NCI-H1105 treated with DMSO at 0.1 percent for 48 hours (cell line): ENCODE results near the gene CELA2B.
"Not testable (repeated sequence)": the region's sequence is repeated elsewhere in the genome, so short reads cannot be mapped to it uniquely, and the experiment has no call there.

Experiments used
- DNase-seq: peaks from one replicate; lab custom pipeline; 2025; lab: John Stamatoyannopoulos, UW

CELA2B gene

DNA sequence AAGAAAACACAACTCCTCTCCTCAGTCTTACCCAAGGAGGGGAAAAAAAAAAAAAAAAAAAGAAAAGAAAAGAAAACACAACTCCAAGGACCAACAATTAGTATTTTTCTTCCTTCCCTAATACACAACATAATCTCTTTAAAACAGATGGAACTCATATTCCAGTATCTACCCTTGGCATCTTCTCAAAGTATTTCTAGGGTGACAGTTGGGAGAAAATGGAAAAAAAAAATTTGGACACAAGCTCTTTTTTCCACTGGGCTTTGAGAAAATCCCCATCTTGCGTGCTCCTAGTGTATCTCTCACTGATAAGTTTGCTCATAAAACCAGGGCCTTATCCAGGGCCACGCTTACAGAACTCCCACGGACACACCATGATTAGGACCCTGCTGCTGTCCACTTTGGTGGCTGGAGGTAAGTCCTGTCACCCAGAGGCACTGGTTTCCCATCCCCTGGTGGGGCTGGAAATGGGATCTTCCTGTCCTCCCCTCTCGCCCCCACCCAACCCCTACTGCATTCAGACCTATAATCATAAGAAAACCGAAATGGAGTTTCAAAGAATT lies at the start of gene CELA2B:
TSS of gene CELA2B (plus strand) at position 353 of the 563 bp plus-strand sequence. CDS start at position 375, 22 bp downstream.
- no peak for DNase-seq

DNA sequence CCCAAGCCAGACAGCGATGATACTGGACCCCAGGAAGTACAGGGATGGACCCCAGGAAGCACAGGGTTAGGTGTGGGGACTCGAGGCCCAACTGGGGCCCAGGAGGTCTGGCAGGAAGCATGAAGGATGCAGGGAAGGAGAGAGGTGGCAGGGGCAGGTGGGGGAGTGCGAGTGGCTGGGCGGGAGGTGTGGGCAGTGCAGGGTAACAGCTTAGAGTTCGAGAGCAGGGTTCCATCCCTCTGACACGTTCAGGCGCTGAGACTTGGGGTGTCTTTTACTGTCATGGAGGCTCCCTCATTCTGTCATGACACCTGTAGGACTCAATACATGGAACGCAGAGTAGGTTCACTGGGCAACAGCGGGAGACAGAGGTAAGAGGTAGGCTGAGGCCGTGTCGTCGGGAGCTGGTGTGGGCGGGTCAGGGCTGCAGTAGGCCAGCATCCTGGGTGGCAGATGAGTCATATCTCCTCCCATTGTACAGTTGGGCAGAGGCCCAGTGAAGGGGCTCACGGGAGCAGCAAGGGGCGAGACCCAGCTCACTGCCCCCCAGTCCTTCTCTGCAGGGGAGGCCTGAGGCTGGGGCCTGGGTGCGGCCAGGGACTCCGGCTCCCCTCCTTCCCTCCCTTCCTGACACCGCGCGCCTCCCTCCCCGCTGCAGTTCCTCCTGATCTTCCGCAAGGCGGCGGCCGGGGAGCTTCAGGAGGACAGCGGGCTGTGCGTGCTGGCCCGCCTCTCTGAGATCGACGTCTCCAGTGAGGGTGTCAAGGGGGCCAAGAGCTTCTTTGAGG lies 49.2 kb upstream of the CELA2B start:
- no peak for DNase-seq

DNA sequence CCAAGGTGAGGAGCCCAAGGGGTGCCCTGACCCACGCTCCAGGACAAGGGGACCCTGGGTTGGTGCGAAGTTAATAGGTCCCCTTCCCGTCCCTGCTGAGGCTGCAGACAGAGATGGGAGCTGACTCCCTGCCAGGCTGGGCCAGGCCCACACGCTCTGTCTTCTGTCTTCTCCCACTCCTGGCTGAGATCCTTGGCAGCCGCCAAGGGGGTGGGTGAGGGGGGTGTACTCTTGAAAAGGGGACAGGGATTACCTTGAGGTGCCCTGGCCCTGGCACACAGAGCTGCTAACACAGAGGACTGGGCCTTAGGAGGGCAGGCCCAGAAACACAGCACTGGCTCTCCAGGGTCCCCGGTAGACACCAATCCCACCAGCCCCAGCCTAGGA lies 48.6 kb upstream of the CELA2B start:
- DNase-seq: no peak

DNA sequence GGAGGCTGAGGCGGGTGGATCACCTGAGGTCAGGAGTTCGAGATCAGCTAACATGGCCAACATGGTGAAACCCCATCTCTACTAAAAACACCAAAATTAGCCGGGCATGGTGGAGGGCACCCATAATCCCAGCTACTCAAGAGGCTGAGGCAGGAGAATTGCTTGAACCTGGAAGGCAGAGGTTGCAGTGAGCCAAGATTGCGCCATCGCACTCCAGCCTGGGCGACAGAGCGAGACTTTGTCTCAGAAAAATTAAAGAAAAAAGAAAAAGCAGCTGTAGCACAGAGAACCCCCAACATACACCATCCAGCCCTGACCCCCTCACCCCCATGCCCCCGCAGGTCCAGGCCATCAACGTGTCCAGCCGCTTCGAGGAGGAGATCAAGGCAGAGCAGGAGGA lies 47.7 kb upstream of the CELA2B start:
- not testable (repeated sequence) for DNase-seq

DNA sequence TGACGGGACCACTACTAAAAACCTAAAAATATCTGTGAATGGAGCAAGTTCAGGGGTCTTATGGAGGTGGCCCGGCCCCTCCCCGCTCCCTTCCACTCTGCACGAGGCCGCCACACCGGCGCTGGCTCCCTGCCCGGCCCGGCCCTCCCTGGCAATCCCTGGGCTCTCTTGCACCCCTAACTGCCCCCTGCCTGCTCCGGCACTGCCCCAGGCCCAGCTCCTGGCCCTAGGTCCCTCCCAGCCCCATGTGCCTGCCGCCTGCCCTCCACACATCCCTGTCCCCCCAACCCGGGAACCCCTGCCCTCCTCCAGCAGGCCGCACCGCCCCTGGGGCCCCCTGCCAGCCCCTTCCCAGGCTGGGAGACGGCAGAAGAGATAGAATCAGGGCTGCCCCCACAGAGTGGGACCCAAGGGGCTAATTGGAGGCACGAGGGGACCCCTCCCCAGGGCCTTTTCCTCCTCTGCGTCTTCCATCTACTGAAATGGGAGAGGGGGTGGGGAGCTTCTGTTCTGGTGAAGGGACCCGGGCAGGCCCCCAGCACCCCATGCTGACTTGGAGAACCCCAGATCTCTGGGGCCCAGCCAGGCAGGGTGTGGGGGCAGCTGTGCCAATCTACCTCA lies 47.0 kb upstream of the CELA2B start:
- DNase-seq: no peak

DNA sequence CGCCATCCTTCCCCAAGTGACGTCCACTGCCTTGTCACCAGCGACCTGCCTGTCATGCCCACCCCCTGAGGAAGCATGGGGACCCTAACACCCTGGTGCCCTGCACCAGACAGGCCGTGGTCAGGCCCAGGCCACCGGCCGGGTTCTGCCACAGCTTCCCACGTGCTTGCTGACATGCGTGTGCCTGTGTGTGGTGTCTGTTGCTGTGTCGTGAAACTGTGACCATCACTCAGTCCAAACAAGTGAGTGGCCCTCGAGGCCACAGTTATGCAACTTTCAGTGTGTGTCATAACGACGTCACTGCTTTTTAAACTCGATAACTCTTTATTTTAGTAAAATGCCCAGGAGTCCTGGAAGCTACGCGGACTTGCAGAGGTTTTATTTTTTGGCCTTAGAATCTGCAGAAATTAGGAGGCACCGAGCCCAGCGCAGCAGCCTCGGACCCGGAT lies 46.2 kb upstream of the CELA2B start:
- DNase-seq: no peak

DNA sequence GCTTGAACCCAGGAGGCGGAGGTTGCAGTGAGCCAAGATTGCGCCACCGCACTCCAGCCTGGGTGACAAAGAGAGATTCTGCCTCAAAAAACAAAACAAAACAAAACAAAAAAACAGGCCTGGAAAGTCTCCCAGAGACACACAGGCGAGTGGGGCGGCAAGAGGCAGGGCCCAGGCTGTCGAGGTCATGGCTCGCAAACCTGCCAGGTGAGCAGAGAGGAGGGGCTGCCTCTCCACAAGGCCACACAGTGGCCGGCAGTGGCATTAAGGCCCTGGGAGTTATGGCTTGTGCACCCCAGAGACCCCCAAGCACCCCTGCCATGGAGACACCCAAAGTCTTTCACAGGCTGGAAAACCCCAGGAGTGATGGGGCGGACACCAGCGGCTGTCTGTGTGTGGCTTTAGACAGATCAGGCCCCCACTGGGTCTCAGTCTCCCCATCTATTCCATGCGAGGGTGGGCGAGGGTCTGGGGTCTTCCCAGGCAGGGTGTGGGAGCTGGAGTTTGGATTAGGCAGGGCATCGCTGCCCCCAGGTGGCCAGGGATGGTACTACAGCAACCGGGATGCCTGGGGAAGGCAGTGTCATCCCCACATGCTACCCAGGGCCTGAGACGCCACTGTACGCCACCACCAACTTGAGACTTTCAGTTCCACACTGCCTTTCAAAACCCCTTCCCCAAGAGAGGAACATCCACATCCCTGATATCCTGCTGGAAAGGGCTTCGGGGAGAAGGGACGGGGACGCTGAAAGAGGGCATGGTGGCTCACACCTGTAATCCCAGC lies 44.9 kb upstream of the CELA2B start:
- peak; percentile 11 for DNase-seq

DNA sequence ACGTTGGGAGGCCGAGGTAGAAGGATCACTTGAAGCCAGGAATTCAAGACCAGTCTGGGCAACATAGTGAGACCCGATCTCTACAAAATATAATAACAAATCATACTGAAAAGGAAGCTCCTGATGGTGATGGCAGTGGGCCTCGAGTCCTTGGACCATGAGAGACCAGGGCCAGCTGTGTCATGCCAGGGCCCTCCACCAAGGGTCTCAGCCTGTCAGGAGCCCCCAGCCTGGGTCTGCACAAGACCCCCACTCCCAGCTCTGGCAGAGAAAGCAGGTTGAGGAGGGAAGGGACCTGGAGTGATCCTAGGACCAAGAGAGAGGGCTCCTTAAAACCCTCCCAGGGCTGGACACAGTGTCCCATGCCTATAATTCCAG lies 44.3 kb upstream of the CELA2B start:
- DNase-seq: no peak

DNA sequence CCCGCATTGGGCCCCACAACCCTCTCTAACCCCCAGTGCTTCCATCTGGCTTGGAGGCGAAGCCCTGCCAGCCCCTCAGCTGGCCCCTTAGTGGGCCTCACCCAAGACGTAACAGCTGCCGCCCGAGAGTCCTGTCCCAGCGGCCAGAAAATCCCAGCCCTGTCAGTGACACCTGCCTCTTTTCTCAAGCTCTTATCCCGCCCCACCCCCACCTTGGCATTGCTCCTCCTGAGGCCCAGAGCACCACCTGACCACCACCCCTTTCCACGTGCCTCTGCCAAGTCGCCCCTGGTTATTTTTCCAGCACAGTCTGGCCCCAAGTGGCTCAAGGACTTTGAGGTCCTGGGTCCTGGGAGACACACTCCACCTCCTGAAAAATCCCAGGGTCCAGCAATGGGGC lies 43.6 kb upstream of the CELA2B start:
- DNase-seq: peak; percentile 21

DNA sequence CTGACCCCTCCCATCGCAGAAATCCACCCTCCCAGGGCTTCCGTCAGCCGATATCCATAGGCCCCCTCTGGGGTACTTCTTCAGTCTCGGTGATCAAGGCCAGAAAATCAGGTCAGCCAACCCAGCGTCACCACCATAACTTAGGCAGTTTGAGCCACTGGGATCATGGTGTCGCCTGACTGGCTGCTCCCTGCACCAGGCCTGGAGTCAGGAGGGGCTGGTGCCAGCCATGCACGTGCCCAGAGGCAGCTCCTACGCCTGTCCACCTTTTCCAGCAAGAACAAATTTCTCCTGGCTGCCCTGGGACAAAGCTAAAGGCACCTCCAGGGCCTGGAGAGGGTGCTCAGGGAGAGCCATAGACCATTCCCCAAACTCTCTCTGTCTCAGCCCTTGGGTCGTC lies 42.4 kb upstream of the CELA2B start:
- no peak for DNase-seq

DNA sequence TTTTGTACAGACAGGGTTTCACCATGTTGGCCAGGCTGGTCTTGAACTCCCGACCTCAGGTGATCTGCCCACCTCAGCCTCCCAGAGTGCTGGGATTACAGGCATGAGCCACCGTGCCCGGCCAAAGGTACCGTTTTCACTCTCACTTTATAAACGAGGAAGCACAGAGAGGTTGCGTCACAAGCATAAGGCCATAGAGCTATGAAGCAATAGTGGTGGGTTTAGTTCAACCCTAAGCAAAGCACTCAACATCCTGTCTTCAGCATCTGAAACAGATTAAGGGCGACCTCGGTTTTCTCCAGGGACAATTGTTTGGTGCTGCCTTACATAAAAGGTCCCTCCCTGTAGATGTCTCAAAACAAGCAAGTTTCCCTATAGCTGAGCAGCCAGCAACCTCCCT lies 41.2 kb upstream of the CELA2B start:
- not testable (repeated sequence) for DNase-seq

DNA sequence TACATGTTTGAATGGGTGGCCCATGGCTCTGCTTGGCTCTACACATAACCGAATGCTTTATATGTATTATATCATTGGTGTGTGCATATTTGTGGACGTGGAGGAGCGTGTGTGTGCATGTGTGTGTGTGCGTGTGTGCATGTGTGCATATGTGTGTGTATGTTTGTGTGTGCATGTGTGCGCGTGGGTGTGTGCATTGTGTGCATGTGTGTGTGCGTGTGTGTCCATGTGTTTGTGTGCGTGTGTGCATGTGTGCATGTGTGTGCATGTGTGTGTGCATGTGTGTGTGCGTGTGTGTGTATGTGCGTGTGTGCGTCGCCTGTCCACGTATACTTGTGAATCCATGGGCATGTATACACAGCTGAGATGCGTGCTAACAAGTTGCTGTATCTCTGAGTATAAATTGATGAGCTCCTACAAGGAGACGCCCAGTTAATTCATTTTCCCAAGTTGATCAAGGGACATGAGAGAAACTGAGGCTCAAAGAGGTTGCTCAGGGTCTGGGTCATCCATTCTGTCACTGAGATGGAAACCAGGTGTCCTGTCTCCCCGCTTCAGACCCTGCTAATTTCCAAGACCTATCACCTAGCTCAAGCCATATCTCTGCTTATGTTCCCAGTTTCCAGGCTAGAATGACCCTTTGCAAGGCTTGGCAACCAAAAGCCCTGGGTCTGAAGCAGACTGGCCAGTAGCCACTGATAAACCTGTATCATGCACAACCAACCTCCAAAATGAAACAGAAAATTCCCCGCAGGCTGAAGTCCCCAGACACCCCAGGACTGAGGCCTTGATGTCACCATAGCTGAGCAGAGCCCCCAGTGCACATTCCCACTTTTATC lies 40.4 kb upstream of the CELA2B start:
- DNase-seq: no peak

DNA sequence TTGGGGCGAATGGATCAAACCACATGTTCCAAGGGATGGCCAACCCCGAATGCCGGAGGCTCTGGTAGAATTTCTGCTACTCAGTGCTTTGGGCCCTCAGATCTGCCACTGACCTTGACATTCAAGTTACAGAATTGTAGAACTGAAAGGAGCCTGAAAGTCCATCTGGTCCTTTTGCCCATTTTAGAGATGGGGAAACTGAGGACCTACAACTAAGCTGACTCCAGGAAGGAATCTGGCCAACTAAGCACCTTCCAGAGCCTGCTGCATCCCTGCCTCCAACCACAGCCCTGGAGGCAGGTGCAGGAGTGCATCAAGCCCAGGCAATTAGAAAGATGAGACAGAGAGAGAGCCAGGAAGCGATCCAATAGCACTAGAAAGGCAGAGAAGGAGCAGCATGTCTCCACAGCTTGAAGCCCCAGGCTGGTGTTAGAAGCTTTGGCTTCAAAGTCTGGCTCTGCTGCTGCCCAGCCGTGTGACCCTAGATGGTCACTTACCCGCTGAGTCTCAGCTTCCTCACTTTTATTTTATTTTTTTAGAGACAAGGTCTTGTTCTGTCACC lies 38.9 kb upstream of the CELA2B start:
- DNase-seq: peak; percentile 1

DNA sequence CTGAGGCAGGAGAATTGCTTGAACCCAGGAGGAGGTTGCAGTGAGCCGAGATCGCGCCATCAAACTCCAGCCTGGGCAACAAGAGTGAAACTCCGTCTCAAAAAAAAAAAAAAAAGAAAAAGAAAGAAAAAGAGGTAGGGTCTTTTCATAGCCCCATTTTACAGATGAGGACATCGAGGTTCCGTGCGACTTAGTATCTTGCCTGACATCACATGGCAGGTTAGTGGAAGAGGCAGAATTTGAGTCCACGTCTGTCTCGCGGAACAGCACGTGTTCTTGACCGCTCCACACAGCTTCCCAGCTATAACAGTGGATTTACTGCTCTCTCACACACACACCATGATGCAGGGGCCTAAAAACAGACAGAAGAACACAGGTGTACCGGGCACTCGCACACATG lies 36.6 kb upstream of the CELA2B start:
- DNase-seq: no peak

DNA sequence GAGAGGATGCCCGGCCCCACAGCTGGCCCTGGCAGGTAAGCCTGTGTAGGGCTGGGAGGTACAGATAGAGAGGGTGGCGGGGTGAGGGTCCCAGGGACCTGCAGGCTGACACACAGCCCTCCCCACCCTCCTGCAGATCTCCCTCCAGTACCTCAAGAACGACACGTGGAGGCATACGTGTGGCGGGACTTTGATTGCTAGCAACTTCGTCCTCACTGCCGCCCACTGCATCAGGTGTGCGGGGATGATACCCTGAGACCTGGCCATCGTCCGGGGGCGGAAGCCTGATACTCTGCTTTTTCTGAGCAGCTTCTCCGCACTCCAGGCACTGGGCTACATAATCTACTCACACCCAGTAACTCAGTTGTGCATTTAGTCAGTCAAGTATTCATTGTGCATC lies 35.5 kb upstream of the CELA2B start:
- DNase-seq: no peak

DNA sequence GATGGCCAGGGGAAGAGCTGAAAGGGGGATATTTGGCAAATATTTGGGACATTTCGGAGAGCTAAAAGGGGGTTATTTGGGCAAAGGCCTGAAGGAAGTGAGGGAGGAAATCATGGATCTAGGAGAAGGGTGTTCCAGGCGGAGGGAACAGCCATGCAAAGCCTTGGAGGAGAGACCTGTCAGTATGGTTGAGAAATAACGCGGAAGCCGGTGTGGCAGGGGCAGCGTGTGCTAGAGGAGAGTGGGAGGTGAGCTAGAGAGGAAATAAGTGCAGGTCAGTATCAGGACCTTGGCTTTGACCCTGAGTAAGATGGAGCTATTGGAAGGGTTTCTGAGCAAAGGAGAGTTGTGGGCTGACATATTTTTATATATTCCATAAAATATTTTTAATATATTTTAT lies 34.7 kb upstream of the CELA2B start:
- DNase-seq: no peak

DNA sequence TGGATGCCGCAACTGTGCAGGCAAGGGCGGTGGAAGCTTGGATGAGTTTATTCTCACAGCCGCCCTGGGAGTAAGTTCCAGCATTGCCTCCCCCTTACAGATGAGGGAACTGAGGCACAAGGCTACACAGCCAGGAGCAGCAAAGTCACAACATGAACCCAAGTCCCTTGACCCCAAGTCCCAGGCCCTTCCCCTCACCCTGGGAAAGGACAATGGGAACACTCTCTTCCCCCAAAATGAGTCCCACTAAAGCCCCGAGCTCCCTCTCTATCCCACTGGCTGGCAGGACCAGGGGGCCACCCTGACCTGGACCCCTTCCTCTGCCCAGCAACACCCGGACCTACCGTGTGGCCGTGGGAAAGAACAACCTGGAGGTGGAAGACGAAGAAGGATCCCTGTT lies 33.8 kb upstream of the CELA2B start:
- DNase-seq: no peak

DNA sequence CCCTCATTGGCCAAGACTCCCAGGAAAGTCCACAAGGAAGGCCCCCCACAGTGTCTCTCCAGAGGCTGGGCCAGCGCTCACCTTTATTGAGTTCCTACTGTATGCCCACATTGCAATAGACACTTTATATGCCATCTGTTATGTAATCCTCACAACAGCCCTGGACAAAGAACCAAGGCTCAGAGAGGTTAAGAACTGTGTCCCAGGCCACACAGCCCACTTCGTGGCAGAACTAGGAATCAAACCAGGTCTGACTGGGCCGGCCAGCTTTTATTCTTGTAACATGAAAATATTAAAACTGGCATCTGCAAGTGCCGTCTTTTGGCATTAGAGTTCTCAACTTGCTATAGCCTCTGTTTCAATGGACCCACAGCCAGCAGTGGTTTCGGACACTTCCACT lies 33.1 kb upstream of the CELA2B start:
- DNase-seq: no peak

DNA sequence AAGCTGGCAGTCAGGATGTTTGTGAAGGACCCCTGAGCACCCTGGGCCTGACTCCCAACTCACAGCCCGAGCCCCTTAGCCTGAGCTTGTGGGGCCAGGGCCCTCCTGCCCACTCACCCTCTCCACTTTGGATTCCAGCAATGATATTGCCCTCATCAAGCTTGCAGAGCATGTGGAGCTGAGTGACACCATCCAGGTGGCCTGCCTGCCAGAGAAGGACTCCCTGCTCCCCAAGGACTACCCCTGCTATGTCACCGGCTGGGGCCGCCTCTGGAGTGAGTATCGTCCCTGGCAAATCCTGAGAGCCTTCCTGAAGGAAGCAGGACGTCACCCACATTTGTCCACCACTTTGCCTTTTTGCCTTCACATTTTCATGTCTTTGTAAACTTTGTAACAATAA lies 32.6 kb upstream of the CELA2B start:
- no peak for DNase-seq

DNA sequence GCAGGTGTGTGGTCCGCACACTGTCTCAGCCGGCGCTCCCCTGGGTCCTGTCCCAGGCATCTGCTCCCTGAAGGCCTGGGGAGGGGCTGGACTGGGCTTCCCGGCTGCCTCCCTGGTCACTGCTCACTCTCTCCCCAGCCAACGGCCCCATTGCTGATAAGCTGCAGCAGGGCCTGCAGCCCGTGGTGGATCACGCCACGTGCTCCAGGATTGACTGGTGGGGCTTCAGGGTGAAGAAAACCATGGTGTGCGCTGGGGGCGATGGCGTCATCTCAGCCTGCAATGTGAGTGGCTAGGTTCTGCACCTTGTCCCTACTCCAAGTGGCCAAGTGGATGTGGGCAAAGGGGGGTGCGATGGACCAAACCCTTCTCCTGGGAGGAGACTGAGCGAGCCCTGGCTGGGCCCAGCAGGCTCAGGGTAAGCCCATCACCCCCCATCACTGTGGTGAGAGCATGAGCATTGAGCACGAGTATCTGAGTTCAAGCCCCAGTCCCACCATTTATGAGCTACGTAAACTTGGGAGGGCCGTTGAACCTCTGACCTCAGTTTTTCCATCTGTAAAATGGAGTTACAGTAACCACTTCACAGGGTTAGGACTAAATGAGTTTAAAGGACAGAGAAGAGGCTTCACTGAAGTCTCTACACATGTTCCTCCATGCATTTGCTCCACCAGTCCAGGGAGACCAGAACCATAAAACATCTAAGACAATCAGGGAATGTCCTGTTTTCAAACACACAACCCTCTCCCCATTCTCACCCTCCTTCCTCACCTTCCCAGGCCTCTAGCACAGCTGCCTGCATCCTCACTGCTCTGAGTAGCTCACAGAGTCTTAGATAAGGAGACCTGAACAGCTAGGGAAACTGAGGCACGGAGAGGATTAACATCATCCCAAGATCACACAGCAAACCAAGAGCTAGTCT lies 31.2 kb upstream of the CELA2B start:
- DNase-seq: no peak
